ENCODE results near the gene WNK1.

DNA sequence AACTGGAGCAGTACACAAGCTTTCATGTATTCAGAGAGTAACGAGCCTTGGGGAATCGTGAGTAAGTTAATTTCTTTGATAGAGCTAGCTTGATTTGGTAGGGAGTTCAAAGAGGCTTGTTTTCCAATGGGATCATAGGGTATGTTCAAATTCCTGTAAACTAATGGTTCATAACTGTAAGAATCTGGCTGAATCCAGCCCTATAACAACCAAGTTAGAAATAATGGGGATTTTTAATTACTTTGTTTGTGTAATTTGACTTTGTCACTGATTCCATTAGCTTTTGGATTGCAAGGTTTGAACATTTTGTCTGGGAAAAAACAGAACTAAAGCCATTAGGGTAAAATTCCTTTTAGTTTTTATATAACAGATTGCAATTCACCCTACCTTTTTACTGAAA is 94.0 kb downstream of the WNK1 start:
- TF ChIP-seq, protein P1, sequence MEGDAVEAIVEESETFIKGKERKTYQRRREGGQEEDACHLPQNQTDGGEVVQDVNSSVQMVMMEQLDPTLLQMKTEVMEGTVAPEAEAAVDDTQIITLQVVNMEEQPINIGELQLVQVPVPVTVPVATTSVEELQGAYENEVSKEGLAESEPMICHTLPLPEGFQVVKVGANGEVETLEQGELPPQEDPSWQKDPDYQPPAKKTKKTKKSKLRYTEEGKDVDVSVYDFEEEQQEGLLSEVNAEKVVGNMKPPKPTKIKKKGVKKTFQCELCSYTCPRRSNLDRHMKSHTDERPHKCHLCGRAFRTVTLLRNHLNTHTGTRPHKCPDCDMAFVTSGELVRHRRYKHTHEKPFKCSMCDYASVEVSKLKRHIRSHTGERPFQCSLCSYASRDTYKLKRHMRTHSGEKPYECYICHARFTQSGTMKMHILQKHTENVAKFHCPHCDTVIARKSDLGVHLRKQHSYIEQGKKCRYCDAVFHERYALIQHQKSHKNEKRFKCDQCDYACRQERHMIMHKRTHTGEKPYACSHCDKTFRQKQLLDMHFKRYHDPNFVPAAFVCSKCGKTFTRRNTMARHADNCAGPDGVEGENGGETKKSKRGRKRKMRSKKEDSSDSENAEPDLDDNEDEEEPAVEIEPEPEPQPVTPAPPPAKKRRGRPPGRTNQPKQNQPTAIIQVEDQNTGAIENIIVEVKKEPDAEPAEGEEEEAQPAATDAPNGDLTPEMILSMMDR (IDR thresholded peaks at IDR 0.05): no peak
- no peak for TF ChIP-seq POLR2A (IDR thresholded peaks at IDR 0.05)

All from adrenal gland (tissue), 5 donors.